ENCODE results near the gene SLC7A14. TPM values are rescaled to one million over a fixed set of nuclear protein-coding genes. Genes with fewer than 3 reads are reported as not detected.

Gene SLC7A14
- total RNA-seq, 2 experiments from 2014 or later: not detected

- no peaks in the 10 kb centered on the region for H3K9me3 Mint-ChIP-seq
- TF ChIP-seq, protein P1, sequence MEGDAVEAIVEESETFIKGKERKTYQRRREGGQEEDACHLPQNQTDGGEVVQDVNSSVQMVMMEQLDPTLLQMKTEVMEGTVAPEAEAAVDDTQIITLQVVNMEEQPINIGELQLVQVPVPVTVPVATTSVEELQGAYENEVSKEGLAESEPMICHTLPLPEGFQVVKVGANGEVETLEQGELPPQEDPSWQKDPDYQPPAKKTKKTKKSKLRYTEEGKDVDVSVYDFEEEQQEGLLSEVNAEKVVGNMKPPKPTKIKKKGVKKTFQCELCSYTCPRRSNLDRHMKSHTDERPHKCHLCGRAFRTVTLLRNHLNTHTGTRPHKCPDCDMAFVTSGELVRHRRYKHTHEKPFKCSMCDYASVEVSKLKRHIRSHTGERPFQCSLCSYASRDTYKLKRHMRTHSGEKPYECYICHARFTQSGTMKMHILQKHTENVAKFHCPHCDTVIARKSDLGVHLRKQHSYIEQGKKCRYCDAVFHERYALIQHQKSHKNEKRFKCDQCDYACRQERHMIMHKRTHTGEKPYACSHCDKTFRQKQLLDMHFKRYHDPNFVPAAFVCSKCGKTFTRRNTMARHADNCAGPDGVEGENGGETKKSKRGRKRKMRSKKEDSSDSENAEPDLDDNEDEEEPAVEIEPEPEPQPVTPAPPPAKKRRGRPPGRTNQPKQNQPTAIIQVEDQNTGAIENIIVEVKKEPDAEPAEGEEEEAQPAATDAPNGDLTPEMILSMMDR (IDR thresholded peaks at IDR 0.05): no peak
Observed at GRCh38 chr3:170490828-170491560, 94.9 kb downstream of the SLC7A14 start.

GRCh38 chr3:170488802-170489201, 97.1 kb downstream of the SLC7A14 start:
- H3K9me3 Mint-ChIP-seq: no peaks in the 10 kb centered on the region
- no peak overlapping the region for H3K27ac Mint-ChIP-seq
- TF ChIP-seq, protein P1 (IDR thresholded peaks at IDR 0.05): no peak
- no peaks in the 10 kb centered on the region for H3K4me1 Mint-ChIP-seq (ENCODE audit: low read depth)
- peaks cover 11% of the 10 kb centered on the region for H3K27me3 Mint-ChIP-seq
- intact Hi-C loops (cut with micrococcal nuclease): no loop called here
- no peak overlapping the region for H3K4me3 Mint-ChIP-seq
- H3K36me3 Mint-ChIP-seq (ENCODE audit: low read depth): no peaks in the 10 kb centered on the region
- POLR2A ChIA-PET: no interaction called here
- CTCF ChIA-PET: no interaction called here
- ATAC-seq (no peak), DNase-seq (no peak)

More at GRCh38 chr3:170490828-170491560, 94.9 kb downstream of the SLC7A14 start:
- DNase-seq (no peak), ATAC-seq (no peak)
- CTCF ChIA-PET: interaction anchor here (1.0 kb wide), 1 partner anchor 8 kb away, joined by 4 read pairs; no protein-coding TSS in a partner anchor
- intact Hi-C loops (cut with micrococcal nuclease): no loop called here
- Mint-ChIP-seq H3K4me3 (no peak overlapping the region), H3K27me3 (peaks cover 12% of the 10 kb centered on the region), H3K4me1 (ENCODE audit: low read depth) (no peaks in the 10 kb centered on the region), H3K36me3 (ENCODE audit: low read depth) (no peaks in the 10 kb centered on the region), H3K27ac (no peak overlapping the region)
- POLR2A ChIA-PET: no interaction called here

DNA sequence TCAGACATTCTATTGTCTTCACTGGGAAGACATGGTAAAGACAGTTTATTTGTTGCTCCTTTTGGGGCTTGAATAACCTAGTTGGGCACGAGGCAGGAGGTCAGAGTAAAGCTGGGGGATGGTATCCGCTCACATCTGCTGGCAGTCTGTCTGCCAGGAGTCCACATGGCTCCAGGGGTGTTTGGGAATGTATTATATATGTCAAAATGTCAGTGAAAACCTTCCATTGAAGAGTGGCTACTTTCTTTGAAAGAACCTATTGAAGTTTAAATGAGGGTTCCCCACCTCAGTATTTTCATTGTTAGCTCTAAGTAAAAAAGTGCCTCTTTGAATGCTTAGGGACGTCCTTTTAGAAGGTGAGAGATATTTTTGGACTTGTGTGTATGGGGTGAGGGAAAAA, 98.8 kb downstream of the SLC7A14 start:
- TF ChIP-seq, protein P1 (IDR thresholded peaks at IDR 0.05): no peak
- Mint-ChIP-seq H3K36me3 (ENCODE audit: low read depth) (no peaks in the 10 kb centered on the region), H3K27ac (no peak overlapping the region), H3K4me1 (ENCODE audit: low read depth) (no peaks in the 10 kb centered on the region), H3K4me3 (no peak overlapping the region), H3K9me3 (no peaks in the 10 kb centered on the region), H3K27me3 (peaks cover 11% of the 10 kb centered on the region)
- intact Hi-C loops (cut with micrococcal nuclease): no loop called here
- no peak for DNase-seq
- no peak for ATAC-seq
- ChIA-PET CTCF (interaction anchor here (0.6 to 1.4 kb wide), 2 partner anchors 75 to 93 kb away, joined by 3 to 4 read pairs; no protein-coding TSS in a partner anchor), POLR2A (no interaction called here)

- Mint-ChIP-seq H3K4me3 (no peak overlapping the region), H3K27me3 (peaks cover 11% of the 10 kb centered on the region), H3K27ac (no peak overlapping the region), H3K4me1 (ENCODE audit: low read depth) (no peaks in the 10 kb centered on the region), H3K36me3 (ENCODE audit: low read depth) (no peaks in the 10 kb centered on the region), H3K9me3 (no peaks in the 10 kb centered on the region)
- DNase-seq: no peak
- POLR2A ChIA-PET: no interaction called here
- TF ChIP-seq, protein P1 (IDR thresholded peaks at IDR 0.05): no peak
- ATAC-seq: no peak
- CTCF ChIA-PET: interaction anchor here (0.8 to 1.4 kb wide), 2 partner anchors 8 to 75 kb away, joined by 3 to 4 read pairs; no protein-coding TSS in a partner anchor
- intact Hi-C loops (cut with micrococcal nuclease): no loop called here
Observed at GRCh38 chr3:170486398-170486797, 99.5 kb downstream of the SLC7A14 start.

DNA sequence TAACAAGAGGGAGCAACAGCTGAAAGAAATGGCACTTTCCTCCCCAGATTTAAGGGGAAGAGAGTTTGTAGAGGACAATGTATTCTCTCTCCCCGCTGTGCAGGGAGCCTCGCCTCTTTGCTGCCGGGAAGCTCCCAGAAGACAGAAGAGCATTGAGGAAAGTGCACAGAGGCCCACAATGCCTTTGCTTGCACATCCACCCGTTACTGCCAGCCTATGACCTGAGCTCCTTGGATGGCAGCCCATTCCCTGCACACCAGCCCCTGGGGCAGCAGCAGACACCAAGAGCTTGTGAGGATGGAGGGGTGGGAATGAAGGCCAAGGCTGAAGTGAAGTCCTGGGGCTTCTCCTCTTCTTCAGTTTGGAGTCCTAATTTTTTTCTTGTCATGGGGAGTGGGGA, 100.2 kb downstream of the SLC7A14 start:
- ChIA-PET CTCF (interaction anchor here (0.8 to 1.7 kb wide), 3 partner anchors 8 to 74 kb away, joined by 3 to 6 read pairs (median 4); no protein-coding TSS in a partner anchor), POLR2A (no interaction called here)
- ATAC-seq (no peak), DNase-seq (no peak)
- TF ChIP-seq, protein P1 (IDR thresholded peaks at IDR 0.05): no peak
- H3K4me1 Mint-ChIP-seq (ENCODE audit: low read depth): no peaks in the 10 kb centered on the region
- no peaks in the 10 kb centered on the region for H3K36me3 Mint-ChIP-seq (ENCODE audit: low read depth)
- intact Hi-C loops (cut with micrococcal nuclease): no loop called here
- H3K27ac Mint-ChIP-seq: no peak overlapping the region
- H3K9me3 Mint-ChIP-seq: no peaks in the 10 kb centered on the region
- no peak overlapping the region for H3K4me3 Mint-ChIP-seq
- H3K27me3 Mint-ChIP-seq: peaks cover 11% of the 10 kb centered on the region
